ENCODE measurements around the gene NTN1. TPM values are rescaled to one million over a fixed set of nuclear protein-coding genes. Genes with fewer than 3 reads are reported as not detected.

The NTN1 gene
- total and polyA plus RNA-seq, 2 of the 13 experiments (the other 11 are each of a cell fraction or from before 2014, with no cell fraction given) = 0.04 to 0.05 TPM

DNA sequence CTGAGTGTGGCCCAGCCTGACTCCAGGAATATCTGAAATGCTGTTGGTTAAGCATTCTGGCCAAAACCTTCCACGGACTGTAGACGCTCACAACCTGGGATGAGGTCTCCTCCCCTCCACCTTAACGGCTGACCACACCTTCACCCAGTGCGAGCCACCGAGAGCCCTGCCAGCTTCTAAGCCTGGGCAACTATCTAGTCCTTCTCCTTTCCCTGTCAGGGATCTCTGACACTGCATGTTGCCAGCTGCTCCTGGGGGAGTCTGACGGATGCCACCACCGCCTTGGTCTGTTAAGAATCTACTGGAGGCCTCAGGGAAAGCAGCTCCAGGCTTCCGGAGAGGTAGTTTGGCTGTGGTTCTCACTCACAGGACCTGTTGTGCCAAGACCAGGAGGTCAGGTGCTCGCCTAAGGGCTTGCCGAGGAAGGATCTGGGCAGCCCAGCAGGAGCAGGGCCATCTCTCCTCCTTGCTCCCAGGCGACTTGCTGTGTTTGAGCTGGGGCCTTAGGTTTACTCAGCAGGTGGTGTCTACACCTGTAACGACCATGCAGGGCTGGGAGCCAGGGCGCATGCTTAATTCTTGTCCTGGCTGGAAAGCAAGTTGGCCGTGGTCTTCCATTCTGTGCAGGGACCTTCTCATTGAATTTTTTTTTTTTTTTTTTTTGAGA, 111.8 kb downstream of the NTN1 start:
- 14% methylated on average over 5 of the region's 14 CpGs for WGBS (ENCODE audit: low lambda C conversion rate)
- Histone ChIP-seq H4K20me1 (ENCODE audit: insufficient read depth, low read length) (no peaks in the 10 kb centered on the region; the same call in 1 of the 2 replicates), H2AFZ (ENCODE audit: low read length) (no peak overlapping the region), H3K4me2 (ENCODE audit: low read depth, low read length) (no peak overlapping the region), H3K4me1 (ENCODE audit: insufficient read depth, low read length) (no peaks in the 10 kb centered on the region), H3K9ac (ENCODE audit: insufficient read depth, low read depth, low read length) (no peak overlapping the region), H3K9me3 (ENCODE audit: low read length) (no peaks in the 10 kb centered on the region), H3K36me3 (replicated peaks in 1 of 2; ENCODE audit: control insufficient read depth in 1 of 2, insufficient read depth in 2 of 2, low read length in 2 of 2) (no peaks in the 10 kb centered on the region), H3K79me2 (ENCODE audit: insufficient read depth, low read length) (no peaks in the 10 kb centered on the region), H3K27ac (ENCODE audit: extremely low read length, insufficient read depth, low read length) (no peak overlapping the region), H3K4me3 (replicated peaks in 1 of 3; ENCODE audit: insufficient read depth in 1 of 3, low read depth in 2 of 3, low read length in 3 of 3) (no peak overlapping the region), H3K27me3 (ENCODE audit: control insufficient read depth in 1 of 2, insufficient read depth in 2 of 2, low read length in 2 of 2) (peaks cover 3 to 83% of the 10 kb centered on the region in 2 experiments; a peak in 4 of 5 replicates)
- intact Hi-C loops (cut with micrococcal nuclease; ENCODE audit: unreplicated experiment) = no loop called here
- ATAC-seq (no peak), DNase-seq (ENCODE audit: low spot score) (no peak), FAIRE-seq (no peak)
- no TSS peak for BruUV-seq (replicated peaks)
- in situ Hi-C loops (cut with HindIII; ENCODE audit: extremely low pct_ligation_motif_present, low pct_unique_long_range_greater_than_20kb) = no loop called here
- TF ChIP-seq TFDP1 (CRISPR knock-in tag; IDR thresholded peaks at IDR 0.05; ENCODE audit: borderline replicate concordance) = no peak
- POLR2A ChIA-PET = no interaction called here
- CTCF ChIA-PET (ENCODE audit: low intra/inter-chr PET ratio, low total read pairs) = no interaction called here

GRCh38 chr17:9138161-9138717, 116.9 kb downstream of the NTN1 start:
- no peak overlapping the region for H2AFZ ChIP-seq (ENCODE audit: low read length)
- H3K27me3 ChIP-seq (ENCODE audit: control insufficient read depth in 1 of 2, insufficient read depth in 2 of 2, low read length in 2 of 2) = peaks cover 6 to 83% of the 10 kb centered on the region in 2 experiments; a peak in 4 of 5 replicates
- ATAC-seq (no peak), FAIRE-seq (no peak), DNase-seq (ENCODE audit: low spot score) (no peak)
- POLR2A ChIA-PET = no interaction called here
- in situ Hi-C loops (cut with HindIII; ENCODE audit: extremely low pct_ligation_motif_present, low pct_unique_long_range_greater_than_20kb) (no loop called here), intact Hi-C loops (cut with micrococcal nuclease; ENCODE audit: unreplicated experiment) (no loop called here)
- no peaks in the 10 kb centered on the region for H4K20me1 ChIP-seq (ENCODE audit: insufficient read depth, low read length)
- H3K36me3 ChIP-seq (replicated peaks in 1 of 2; ENCODE audit: control insufficient read depth in 1 of 2, insufficient read depth in 2 of 2, low read length in 2 of 2) = no peaks in the 10 kb centered on the region
- H3K4me2 ChIP-seq (ENCODE audit: low read depth, low read length) = no peak overlapping the region
- H3K4me1 ChIP-seq (ENCODE audit: insufficient read depth, low read length) = no peaks in the 10 kb centered on the region
- WGBS (ENCODE audit: low lambda C conversion rate) = 39% methylated on average over 17 of the region's 17 CpGs
- BruUV-seq (replicated peaks) = no TSS peak
- no peak overlapping the region for H3K4me3 ChIP-seq (replicated peaks in 1 of 3; ENCODE audit: insufficient read depth in 1 of 3, low read depth in 2 of 3, low read length in 3 of 3)
- no peak overlapping the region for H3K9ac ChIP-seq (ENCODE audit: insufficient read depth, low read depth, low read length)
- TF ChIP-seq PRMT3 (CRISPR knock-in tag; IDR thresholded peaks at IDR 0.05; ENCODE audit: borderline replicate concordance, low read depth) = no peak
- TF ChIP-seq WIZ (CRISPR knock-in tag; IDR thresholded peaks at IDR 0.05) = no peak
- no peak for TF ChIP-seq EHMT2 (IDR thresholded peaks at IDR 0.05; ENCODE audit: borderline replicate concordance, low read depth, low read length)
- no peak for TF ChIP-seq ZNF225 (CRISPR knock-in tag; IDR thresholded peaks at IDR 0.05)
- TF ChIP-seq ZNF713 (CRISPR knock-in tag; IDR thresholded peaks at IDR 0.05) = no peak
- TF ChIP-seq SIX1 (CRISPR knock-in tag; IDR thresholded peaks at IDR 0.05; ENCODE audit: borderline replicate concordance) = no peak
- TF ChIP-seq REL (CRISPR knock-in tag; conservative IDR thresholded peaks at IDR 0.05) = no peak
- no peak for TF ChIP-seq ZNF501 (CRISPR knock-in tag; IDR thresholded peaks at IDR 0.05)
- H3K9me3 ChIP-seq (ENCODE audit: low read length) = no peaks in the 10 kb centered on the region
- CTCF ChIA-PET (ENCODE audit: low intra/inter-chr PET ratio, low total read pairs) = no interaction called here
- no peaks in the 10 kb centered on the region for H3K79me2 ChIP-seq (ENCODE audit: insufficient read depth, low read length)
- no peak overlapping the region for H3K27ac ChIP-seq (ENCODE audit: extremely low read length, insufficient read depth, low read length)

Data from HepG2 (cell line).